ENCODE results near the gene SIL1. TPM values are rescaled to one million over a fixed set of nuclear protein-coding genes. Genes with fewer than 3 reads are reported as not detected.

The SIL1 gene
- total and polyA plus RNA-seq, 2 of the 13 experiments (the other 11 are each of a cell fraction or from before 2014, with no cell fraction given) = 26.0 to 30.0 TPM

GRCh38 chr5:138964647-138965201, 233.4 kb downstream of the SIL1 start (continued):
- TF ChIP-seq, protein P1, sequence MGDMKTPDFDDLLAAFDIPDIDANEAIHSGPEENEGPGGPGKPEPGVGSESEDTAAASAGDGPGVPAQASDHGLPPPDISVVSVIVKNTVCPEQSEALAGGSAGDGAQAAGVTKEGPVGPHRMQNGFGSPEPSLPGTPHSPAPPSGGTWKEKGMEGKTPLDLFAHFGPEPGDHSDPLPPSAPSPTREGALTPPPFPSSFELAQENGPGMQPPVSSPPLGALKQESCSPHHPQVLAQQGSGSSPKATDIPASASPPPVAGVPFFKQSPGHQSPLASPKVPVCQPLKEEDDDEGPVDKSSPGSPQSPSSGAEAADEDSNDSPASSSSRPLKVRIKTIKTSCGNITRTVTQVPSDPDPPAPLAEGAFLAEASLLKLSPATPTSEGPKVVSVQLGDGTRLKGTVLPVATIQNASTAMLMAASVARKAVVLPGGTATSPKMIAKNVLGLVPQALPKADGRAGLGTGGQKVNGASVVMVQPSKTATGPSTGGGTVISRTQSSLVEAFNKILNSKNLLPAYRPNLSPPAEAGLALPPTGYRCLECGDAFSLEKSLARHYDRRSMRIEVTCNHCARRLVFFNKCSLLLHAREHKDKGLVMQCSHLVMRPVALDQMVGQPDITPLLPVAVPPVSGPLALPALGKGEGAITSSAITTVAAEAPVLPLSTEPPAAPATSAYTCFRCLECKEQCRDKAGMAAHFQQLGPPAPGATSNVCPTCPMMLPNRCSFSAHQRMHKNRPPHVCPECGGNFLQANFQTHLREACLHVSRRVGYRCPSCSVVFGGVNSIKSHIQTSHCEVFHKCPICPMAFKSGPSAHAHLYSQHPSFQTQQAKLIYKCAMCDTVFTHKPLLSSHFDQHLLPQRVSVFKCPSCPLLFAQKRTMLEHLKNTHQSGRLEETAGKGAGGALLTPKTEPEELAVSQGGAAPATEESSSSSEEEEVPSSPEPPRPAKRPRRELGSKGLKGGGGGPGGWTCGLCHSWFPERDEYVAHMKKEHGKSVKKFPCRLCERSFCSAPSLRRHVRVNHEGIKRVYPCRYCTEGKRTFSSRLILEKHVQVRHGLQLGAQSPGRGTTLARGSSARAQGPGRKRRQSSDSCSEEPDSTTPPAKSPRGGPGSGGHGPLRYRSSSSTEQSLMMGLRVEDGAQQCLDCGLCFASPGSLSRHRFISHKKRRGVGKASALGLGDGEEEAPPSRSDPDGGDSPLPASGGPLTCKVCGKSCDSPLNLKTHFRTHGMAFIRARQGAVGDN (CRISPR knock-in tag; IDR thresholded peaks at IDR 0.05) = peak; percentile 78
- peak; percentile 13 to 27; a peak in 1 of 4 replicates for TF ChIP-seq NR2F1 (CRISPR knock-in tag; IDR thresholded peaks at IDR 0.05)
- TF ChIP-seq MAFG (CRISPR knock-in tag; IDR thresholded peaks at IDR 0.05) = no peak
- no peak for TF ChIP-seq RFXANK (CRISPR knock-in tag; IDR thresholded peaks at IDR 0.05)
- TF ChIP-seq ZMAT3 (CRISPR knock-in tag; conservative IDR thresholded peaks at IDR 0.05) = 0 out of 2 replicates have a peak, but pooled peaks have one; percentile 36
- TF ChIP-seq TRIM24 (CRISPR knock-in tag; IDR thresholded peaks at IDR 0.05) = no peak
- TF ChIP-seq, protein P2, sequence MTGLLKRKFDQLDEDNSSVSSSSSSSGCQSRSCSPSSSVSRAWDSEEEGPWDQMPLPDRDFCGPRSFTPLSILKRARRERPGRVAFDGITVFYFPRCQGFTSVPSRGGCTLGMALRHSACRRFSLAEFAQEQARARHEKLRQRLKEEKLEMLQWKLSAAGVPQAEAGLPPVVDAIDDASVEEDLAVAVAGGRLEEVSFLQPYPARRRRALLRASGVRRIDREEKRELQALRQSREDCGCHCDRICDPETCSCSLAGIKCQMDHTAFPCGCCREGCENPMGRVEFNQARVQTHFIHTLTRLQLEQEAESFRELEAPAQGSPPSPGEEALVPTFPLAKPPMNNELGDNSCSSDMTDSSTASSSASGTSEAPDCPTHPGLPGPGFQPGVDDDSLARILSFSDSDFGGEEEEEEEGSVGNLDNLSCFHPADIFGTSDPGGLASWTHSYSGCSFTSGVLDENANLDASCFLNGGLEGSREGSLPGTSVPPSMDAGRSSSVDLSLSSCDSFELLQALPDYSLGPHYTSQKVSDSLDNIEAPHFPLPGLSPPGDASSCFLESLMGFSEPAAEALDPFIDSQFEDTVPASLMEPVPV (CRISPR knock-in tag; IDR thresholded peaks at IDR 0.05) = no peak
- no peak for TF ChIP-seq MIER3 (CRISPR knock-in tag; IDR thresholded peaks at IDR 0.05; ENCODE audit: borderline replicate concordance)
- TF ChIP-seq, protein P3, sequence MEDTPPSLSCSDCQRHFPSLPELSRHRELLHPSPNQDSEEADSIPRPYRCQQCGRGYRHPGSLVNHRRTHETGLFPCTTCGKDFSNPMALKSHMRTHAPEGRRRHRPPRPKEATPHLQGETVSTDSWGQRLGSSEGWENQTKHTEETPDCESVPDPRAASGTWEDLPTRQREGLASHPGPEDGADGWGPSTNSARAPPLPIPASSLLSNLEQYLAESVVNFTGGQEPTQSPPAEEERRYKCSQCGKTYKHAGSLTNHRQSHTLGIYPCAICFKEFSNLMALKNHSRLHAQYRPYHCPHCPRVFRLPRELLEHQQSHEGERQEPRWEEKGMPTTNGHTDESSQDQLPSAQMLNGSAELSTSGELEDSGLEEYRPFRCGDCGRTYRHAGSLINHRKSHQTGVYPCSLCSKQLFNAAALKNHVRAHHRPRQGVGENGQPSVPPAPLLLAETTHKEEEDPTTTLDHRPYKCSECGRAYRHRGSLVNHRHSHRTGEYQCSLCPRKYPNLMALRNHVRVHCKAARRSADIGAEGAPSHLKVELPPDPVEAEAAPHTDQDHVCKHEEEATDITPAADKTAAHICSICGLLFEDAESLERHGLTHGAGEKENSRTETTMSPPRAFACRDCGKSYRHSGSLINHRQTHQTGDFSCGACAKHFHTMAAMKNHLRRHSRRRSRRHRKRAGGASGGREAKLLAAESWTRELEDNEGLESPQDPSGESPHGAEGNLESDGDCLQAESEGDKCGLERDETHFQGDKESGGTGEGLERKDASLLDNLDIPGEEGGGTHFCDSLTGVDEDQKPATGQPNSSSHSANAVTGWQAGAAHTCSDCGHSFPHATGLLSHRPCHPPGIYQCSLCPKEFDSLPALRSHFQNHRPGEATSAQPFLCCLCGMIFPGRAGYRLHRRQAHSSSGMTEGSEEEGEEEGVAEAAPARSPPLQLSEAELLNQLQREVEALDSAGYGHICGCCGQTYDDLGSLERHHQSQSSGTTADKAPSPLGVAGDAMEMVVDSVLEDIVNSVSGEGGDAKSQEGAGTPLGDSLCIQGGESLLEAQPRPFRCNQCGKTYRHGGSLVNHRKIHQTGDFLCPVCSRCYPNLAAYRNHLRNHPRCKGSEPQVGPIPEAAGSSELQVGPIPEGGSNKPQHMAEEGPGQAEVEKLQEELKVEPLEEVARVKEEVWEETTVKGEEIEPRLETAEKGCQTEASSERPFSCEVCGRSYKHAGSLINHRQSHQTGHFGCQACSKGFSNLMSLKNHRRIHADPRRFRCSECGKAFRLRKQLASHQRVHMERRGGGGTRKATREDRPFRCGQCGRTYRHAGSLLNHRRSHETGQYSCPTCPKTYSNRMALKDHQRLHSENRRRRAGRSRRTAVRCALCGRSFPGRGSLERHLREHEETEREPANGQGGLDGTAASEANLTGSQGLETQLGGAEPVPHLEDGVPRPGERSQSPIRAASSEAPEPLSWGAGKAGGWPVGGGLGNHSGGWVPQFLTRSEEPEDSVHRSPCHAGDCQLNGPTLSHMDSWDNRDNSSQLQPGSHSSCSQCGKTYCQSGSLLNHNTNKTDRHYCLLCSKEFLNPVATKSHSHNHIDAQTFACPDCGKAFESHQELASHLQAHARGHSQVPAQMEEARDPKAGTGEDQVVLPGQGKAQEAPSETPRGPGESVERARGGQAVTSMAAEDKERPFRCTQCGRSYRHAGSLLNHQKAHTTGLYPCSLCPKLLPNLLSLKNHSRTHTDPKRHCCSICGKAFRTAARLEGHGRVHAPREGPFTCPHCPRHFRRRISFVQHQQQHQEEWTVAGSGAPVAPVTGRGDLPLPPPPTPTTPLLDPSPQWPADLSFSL (CRISPR knock-in tag; IDR thresholded peaks at IDR 0.05) = no peak
- peak; percentile 74; the same call in 1 of the 2 replicates for TF ChIP-seq ZBTB7B (CRISPR knock-in tag; IDR thresholded peaks at IDR 0.05)
- peak; percentile 50; the same call in 1 of the 2 replicates for TF ChIP-seq NCOA2 (CRISPR knock-in tag; IDR thresholded peaks at IDR 0.05)
- TF ChIP-seq, protein P4, sequence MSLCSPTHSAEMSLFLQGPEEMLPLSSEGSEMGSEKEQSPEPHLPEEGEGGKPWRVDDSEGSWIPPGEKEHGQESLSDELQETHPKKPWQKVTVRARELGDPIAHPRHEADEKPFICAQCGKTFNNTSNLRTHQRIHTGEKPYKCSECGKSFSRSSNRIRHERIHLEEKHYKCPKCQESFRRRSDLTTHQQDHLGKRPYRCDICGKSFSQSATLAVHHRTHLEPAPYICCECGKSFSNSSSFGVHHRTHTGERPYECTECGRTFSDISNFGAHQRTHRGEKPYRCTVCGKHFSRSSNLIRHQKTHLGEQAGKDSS (CRISPR knock-in tag; IDR thresholded peaks at IDR 0.05; ENCODE audit: borderline replicate concordance, low read depth) = 0 out of 2 replicates have a peak, but pooled peaks have one; percentile 29
- TF ChIP-seq ZNF543 (CRISPR knock-in tag; IDR thresholded peaks at IDR 0.05) = no peak
- TF ChIP-seq PHF21A (CRISPR knock-in tag; IDR thresholded peaks at IDR 0.05) = no peak
- no peak for TF ChIP-seq NONO (IDR thresholded peaks at IDR 0.05)
- TF ChIP-seq NONO (CRISPR knock-in tag; conservative IDR thresholded peaks at IDR 0.05) = peak; percentile 44; the same call in 1 of the 2 replicates
